ENCODE measurements around the gene CHRM1. TPM values are rescaled to one million over a fixed set of nuclear protein-coding genes. Genes with fewer than 3 reads are reported as not detected.
"Not testable (repeated sequence)": the region's sequence is repeated elsewhere in the genome, so short reads cannot be mapped to it uniquely, and the experiment has no call there.

CHRM1 gene
- total RNA-seq, 6 donors from 2014 or later = 0.59 to 7.3 (median 3.0) TPM; not detected in 1

DNA sequence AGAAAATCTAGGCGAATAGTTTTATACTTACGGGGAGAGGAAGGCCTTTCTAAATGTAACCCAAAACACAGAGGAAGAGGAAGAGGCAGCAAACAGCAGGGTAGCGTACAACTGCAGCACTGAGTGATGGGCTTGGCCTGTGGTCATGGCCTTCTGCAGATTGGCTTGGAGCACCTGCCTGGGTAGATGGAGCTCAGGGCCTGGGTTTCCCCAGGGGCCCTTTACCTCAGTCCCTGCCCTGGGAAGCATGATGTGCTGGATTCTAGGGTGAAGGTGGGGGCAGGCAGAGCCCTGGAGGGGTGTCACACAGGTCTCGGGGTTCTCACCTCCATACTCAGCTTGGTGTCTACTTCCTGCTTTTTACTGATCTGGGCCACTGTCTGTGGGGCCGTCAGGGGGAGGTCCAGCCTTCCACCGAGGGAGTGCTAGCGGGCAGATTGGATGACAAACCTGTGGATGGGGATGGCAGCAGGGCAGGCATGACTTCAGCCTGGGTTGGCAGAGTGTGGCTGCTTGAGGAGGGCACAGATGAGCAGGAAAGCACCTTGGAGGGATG, 27.7 kb upstream of the CHRM1 start:
- TF ChIP-seq EP300 (IDR thresholded peaks at IDR 0.05) (no peak), POLR2AphosphoS5 (IDR thresholded peaks at IDR 0.05) (no peak), POLR2A (IDR thresholded peaks at IDR 0.05) (no peak)
- TF ChIP-seq, protein P1, sequence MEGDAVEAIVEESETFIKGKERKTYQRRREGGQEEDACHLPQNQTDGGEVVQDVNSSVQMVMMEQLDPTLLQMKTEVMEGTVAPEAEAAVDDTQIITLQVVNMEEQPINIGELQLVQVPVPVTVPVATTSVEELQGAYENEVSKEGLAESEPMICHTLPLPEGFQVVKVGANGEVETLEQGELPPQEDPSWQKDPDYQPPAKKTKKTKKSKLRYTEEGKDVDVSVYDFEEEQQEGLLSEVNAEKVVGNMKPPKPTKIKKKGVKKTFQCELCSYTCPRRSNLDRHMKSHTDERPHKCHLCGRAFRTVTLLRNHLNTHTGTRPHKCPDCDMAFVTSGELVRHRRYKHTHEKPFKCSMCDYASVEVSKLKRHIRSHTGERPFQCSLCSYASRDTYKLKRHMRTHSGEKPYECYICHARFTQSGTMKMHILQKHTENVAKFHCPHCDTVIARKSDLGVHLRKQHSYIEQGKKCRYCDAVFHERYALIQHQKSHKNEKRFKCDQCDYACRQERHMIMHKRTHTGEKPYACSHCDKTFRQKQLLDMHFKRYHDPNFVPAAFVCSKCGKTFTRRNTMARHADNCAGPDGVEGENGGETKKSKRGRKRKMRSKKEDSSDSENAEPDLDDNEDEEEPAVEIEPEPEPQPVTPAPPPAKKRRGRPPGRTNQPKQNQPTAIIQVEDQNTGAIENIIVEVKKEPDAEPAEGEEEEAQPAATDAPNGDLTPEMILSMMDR (IDR thresholded peaks at IDR 0.05) = no peak
- DNase-seq (no peak), ATAC-seq (ENCODE audit: low FRiP score in 2 of 2) (peak in 1 of 2 donors; percentile 17)
- Histone ChIP-seq H3K27ac (no peak overlapping the region), H3K9me3 (peaks cover 0 to 4% (median 0%) of the 10 kb centered on the region in 4 donors), H3K36me3 (no peaks in the 10 kb centered on the region), H3K4me1 (no peaks in the 10 kb centered on the region), H3K27me3 (no peaks in the 10 kb centered on the region), H3K4me3 (no peak overlapping the region)
- 84 to 85% methylated on average over 7 of the region's 7 CpGs for WGBS, 2 donors

DNA sequence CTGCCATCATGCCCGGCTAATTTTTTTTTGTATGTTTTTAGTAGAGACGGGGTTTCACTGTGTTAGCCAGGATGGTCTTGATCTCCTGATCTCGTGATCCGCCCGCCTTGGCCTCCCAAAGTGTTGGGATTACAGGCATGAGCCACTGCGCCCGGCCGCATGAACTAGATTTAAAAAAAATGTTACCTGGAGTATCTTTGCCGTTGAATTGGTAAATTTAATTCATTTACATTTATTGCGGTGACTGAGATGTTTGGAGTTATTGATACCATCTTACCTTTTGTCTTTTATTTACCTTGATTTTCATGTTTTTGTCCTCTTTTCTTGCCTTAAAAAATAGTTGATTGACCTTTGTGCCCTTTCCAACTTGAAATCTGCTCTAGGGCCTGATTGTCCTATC, 24.4 kb upstream of the CHRM1 start:
- 97 to 99% methylated on average over 10 of the region's 10 CpGs for whole genome bisulfite sequencing, 2 donors
- not testable (repeated sequence) for ATAC-seq (ENCODE audit: low FRiP score in 2 of 2); DNase-seq; H3K9me3 ChIP-seq; H3K4me3 ChIP-seq; H3K4me1 ChIP-seq; H3K27me3 ChIP-seq; H3K36me3 ChIP-seq; H3K27ac ChIP-seq

DNA sequence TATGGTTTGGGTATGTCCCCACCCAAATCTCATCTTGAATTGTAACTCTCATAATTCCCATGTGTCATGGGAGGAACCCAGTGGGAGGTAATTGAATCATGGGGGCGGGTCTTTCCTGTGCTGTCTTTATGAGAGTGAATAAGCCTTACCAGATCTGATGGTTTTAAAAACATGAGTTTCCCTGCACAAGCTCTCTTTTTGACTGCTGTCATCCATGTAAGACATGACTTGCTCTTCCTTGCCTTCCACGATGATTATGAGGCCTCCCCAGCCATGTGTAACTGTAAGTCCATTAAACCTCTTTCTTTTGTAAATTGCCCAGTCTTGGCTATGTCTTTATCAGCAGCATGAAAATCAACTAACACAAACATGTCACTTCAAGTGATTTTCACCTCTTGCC, 16.4 kb upstream of the CHRM1 start:
- H3K27ac ChIP-seq; H3K27me3 ChIP-seq; ATAC-seq (ENCODE audit: low FRiP score in 2 of 2); H3K4me3 ChIP-seq; DNase-seq; H3K4me1 ChIP-seq; H3K36me3 ChIP-seq; H3K9me3 ChIP-seq: not testable (repeated sequence)
- 84 to 91% methylated on average over 2 of the region's 2 CpGs for WGBS, 2 donors

DNA sequence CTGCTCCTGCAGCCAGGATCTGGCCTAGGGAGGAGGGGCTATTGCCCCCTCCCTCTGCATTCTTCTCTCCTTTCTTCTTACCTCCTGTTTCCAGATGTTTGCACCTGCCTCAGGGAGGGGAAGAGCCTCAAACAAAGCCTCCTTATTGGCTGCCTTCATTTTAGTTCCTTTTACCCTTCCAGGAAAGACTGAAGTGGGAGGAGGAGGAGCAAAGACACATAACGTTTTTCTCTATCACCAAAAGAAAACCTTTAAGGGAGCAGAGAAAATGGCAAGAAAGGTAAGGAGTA, 13.3 kb upstream of the CHRM1 start:
- Histone ChIP-seq H3K9me3 (no peaks in the 10 kb centered on the region), H3K27ac (no peak overlapping the region), H3K27me3 (no peaks in the 10 kb centered on the region), H3K36me3 (no peaks in the 10 kb centered on the region), H3K4me1 (no peaks in the 10 kb centered on the region), H3K4me3 (no peak overlapping the region)
- ATAC-seq (ENCODE audit: low FRiP score in 2 of 2) (no peak), DNase-seq (no peak)
- WGBS, 2 donors = 30 to 31% methylated on average over 1 of the region's 1 CpG
- TF ChIP-seq EP300 (IDR thresholded peaks at IDR 0.05) (no peak), POLR2A (IDR thresholded peaks at IDR 0.05) (no peak), POLR2AphosphoS5 (IDR thresholded peaks at IDR 0.05) (no peak)
- TF ChIP-seq, protein P1 (IDR thresholded peaks at IDR 0.05) = no peak

DNA sequence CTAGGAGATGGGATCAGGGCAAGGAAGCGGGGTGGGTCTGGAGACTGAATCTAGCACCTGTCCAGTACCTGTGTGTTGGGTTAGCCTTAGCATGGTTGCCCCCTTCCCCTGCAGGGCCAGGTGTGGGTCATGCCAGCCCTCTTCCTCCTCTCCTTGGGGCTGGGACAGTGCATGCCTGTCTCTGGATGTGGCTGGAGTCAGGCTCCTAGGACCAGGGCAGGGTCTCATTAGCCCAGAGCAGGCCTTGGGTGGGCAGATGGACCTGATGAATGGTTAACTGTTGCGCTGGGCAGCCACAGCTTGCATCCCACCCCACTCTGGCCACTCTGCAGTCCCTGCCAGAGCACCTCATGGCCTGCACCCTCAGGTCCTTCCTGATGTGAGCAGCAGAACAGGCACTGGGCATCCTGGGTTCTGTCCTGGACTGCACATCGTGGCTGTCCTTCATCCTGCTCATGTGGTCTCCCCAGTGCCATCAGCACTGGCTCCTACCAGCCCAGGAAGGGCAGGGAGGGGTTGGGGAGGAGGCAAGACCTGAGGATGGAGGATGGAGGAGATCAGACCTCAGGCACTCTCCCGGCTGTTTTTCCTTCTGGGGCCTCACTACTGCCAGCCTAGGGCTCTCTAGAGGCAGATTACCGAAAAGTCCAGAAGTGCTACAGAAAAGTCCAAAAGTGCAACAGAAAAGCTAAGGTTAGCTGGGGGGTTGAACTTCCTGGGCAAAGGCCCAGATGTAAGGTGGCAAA, 12.8 kb upstream of the CHRM1 start:
- Histone ChIP-seq H3K36me3 (no peaks in the 10 kb centered on the region), H3K4me1 (no peaks in the 10 kb centered on the region), H3K4me3 (no peak overlapping the region), H3K27me3 (no peaks in the 10 kb centered on the region), H3K9me3 (no peaks in the 10 kb centered on the region), H3K27ac (no peak overlapping the region)
- TF ChIP-seq EP300 (IDR thresholded peaks at IDR 0.05) (no peak), POLR2A (IDR thresholded peaks at IDR 0.05) (no peak), POLR2AphosphoS5 (IDR thresholded peaks at IDR 0.05) (no peak)
- TF ChIP-seq, protein P1 (IDR thresholded peaks at IDR 0.05) = no peak
- peak in 1 of 2 donors; percentile 21 for DNase-seq
- peak in 1 of 2 donors; percentile 9 for ATAC-seq (ENCODE audit: low FRiP score in 2 of 2)
- WGBS, 2 donors = 92 to 96% methylated on average over 4 of the region's 5 CpGs

DNA sequence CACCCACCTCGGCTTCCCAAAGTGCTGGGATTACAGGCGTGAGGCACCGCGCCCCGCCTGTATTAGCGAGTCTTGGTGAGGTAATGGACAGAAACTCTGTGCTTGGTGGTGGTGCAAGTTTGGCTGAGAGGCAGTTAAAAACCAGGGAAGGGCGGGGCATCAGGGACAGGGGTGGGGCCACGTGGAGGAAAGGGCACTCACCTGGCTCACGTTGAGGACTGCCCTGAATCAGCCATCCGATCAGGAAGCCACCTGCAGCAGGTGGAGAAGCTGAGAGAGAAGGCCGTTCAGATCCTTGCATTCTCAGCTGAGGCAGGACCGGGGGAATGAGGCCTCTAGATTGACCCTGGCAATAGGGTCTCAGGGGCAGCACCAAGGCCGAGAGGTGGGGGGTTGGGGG, 12.1 kb upstream of the CHRM1 start:
- TF ChIP-seq, protein P1 (IDR thresholded peaks at IDR 0.05) = no peak
- no peak for TF ChIP-seq POLR2A (IDR thresholded peaks at IDR 0.05)
- no peak for TF ChIP-seq EP300 (IDR thresholded peaks at IDR 0.05)
- no peak for TF ChIP-seq POLR2AphosphoS5 (IDR thresholded peaks at IDR 0.05)
- no peaks in the 10 kb centered on the region for H3K9me3 ChIP-seq
- H3K27me3 ChIP-seq = peaks cover 0 to 1% (median 0%) of the 10 kb centered on the region in 4 donors
- no peak for ATAC-seq (ENCODE audit: low FRiP score in 2 of 2)
- DNase-seq = peak in 1 of 2 donors; percentile 21
- no peaks in the 10 kb centered on the region for H3K4me1 ChIP-seq
- no peaks in the 10 kb centered on the region for H3K36me3 ChIP-seq
- H3K27ac ChIP-seq = no peak overlapping the region
- 83 to 84% methylated on average over 13 of the region's 13 CpGs for WGBS, 2 donors
- no peak overlapping the region for H3K4me3 ChIP-seq
